ENCODE data around the gene DESI2.

DESI2 gene

DNA sequence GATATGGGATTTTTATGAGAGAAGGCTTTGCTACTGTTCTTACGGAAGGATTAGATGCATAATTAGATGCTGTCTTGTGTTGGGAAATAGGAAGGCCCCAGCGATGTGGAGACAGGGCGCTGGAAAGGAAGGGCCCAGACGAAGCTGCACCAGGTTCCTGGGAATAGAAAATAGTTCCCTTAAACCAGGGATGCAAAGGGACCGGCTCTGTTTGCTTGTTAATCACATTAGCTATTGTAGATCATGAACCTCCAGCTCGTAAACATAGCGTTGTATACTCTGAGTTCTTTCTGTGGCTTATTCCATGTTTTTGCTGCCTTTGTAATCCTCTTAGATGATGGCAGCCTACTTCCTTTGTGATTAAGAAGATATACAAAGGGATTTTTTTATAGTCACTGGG, 102.7 kb downstream of the DESI2 start:
- Histone ChIP-seq H3K27ac (ENCODE audit: low read length) (no peak overlapping the region), H3K4me1 (ENCODE audit: control insufficient read depth, insufficient read depth, low read length) (no peaks in the 10 kb centered on the region), H3K27me3 (ENCODE audit: control insufficient read depth in 1 of 2, insufficient read depth in 2 of 2, low read length in 2 of 2) (no peaks in the 10 kb centered on the region), H3K4me3 (ENCODE audit: low read length in 2 of 2) (no peak overlapping the region), H3K9me3 (ENCODE audit: control insufficient read depth in 2 of 2, low read length in 2 of 2) (no peaks in the 10 kb centered on the region), H3K9ac (ENCODE audit: low read length in 2 of 2) (no peak overlapping the region), H3K36me3 (ENCODE audit: control insufficient read depth in 2 of 2, insufficient read depth in 2 of 2, low read length in 2 of 2) (no peaks in the 10 kb centered on the region)

DNA sequence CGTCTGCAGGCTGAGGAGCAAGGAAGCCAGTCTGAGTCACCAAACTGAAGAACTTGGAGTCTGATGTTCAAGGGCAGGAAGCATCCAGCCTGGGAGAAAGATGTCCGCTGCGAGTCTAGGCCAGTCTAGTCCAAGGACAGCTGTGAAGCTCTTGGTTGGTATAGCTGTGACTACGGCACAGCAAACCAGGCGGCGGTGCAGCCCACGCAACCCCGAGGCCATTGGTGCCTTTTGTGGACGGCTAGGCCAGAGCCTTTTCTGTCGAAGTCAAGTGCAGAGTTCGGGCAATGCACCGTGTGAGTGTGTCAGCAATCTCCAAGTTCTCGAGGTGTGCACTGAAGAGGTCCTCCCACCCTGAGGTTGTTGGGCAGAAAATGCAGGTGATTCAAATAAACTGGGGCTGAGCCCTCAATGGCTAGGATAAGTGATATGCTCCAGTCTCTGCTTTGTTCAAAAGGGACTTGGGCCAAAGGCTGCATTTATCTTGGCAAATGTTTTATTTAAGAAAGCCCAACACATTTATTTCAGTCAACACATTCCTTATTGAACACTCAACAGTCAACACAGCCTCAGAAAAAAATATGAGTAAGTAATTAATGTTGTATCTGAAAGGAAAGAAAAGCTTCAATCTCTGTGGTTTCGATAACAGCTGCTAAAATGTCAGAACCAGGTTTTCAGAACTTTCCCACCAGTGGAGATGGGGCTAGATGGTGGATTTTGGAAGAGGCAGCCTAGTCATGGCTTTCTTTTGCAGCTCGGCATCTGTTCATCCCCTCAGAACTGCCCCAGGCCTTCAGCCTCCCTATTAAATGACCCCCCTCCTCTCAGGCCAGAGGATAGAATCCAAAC, 104.4 kb downstream of the DESI2 start:
- Histone ChIP-seq H3K9ac (ENCODE audit: low read length in 2 of 2) (no peak overlapping the region), H3K4me1 (ENCODE audit: control insufficient read depth, insufficient read depth, low read length) (no peaks in the 10 kb centered on the region), H3K9me3 (ENCODE audit: control insufficient read depth in 2 of 2, low read length in 2 of 2) (no peaks in the 10 kb centered on the region), H3K27ac (ENCODE audit: low read length) (no peak overlapping the region), H3K36me3 (ENCODE audit: control insufficient read depth in 2 of 2, insufficient read depth in 2 of 2, low read length in 2 of 2) (no peaks in the 10 kb centered on the region), H3K4me3 (ENCODE audit: low read length in 2 of 2) (no peak overlapping the region), H3K27me3 (ENCODE audit: control insufficient read depth in 1 of 2, insufficient read depth in 2 of 2, low read length in 2 of 2) (no peaks in the 10 kb centered on the region)

All from stomach smooth muscle (tissue), 2 donors.